ENCODE results near the gene RECK.
"Not testable (repeated sequence)": the region's sequence is repeated elsewhere in the genome, so short reads cannot be mapped to it uniquely, and the experiment has no call there.

RECK gene

DNA sequence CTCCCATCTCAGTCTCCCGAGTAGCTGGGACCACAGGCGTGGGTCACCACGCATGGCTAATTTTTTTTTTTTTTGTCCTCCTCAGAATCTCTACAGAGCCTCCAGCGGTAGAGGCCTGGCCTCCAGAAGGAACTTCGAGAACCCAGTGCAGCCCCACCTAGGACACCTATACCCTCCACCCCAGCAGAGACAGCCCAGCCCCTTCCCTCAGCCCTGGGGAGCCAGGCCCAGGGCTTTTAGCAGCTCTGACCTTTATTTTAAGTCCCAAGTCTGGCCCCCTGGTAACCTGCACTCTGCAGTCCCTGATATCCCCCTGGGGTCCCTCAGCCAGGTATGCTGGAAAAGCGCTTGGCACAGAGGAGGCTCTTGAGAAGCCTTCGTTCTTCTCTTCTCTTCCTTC is 105.0 kb downstream of the RECK start:
- DNase-seq, result no peak

GRCh38 chr9:36142510-36143244 is 106.0 kb downstream of the RECK start:
- peak; percentile 30 for DNase-seq

DNA sequence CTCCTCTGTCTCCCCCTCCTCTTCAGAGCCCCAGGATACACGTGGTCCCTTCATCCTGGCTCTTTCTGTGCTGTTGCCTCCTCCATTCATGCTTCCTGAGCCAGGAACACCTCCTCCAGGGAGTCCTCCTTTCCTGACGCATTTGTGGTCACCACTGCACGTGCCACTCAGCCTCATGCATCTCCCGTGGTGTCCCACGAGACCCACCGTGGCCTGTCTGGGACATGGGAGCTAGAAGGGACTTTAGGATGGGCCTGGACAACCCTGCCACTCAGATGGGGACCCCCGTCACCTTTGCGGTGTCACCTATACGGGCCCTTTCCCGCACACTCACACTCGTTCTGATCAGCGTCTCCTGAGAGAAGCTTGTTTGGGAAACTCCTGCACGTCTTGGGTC is 106.5 kb downstream of the RECK start:
- DNase-seq, result no peak

DNA sequence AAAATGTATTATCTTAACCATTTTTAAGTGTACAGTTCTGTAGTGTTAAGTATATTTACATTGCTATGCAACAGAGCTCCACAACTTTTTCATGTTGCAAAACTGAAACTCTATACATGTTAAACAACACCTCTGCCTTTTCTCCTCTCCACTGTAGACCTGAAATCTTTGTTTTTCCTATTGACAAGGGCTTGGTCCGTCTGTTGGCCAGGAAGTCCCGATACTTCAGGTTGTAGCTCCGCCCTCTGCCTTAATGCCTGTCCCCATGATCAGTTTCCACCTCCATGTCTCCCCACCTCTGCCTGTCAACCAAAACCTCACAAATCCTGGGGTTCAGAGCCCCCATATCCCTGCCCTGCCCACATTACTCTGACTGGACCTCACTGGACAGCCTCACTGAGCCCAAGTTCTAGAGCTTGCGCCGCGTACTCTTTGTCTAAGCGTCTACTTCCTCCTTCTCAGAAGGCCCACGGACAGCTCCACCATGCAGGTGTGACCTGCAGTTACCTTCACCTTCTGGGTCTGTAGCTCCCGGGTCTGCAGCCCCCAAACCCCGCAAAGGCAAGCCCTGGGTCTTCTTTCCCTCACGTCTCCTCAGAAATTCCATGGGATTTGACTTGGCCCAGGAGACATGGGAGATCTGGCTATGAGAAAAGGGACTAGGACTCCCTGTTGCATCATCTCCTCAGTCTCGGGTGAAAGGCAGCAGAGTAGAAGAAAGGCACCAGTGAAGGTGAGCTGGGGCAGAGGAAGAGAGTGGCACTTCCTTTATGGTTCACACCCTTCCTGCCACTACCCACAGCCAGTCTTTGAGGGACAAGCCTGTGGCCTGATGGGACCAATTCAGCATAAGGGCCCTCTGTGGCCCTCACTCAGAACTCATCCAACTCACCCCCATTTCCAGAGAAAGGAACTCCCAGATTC is 107.9 kb downstream of the RECK start:
- DNase-seq, result peak; percentile 55

DNA sequence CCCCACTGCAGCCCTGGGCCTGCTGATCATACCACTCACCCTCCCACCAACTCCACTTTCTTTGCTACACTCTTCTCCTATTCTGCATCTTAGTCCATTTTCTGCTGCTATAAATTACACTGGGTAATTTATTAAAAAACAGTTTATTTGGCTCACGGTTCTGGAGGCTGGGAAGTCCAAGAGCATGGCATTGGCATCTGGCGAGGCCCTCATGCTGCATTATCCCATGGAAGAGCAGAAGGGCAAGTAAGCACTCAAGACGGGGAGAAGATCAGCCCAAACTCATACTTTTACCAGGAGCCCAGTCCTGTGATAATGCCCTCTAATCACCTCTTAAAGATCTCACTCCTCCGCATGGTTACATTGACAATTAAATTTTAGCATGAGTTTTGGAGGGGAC is 109.3 kb downstream of the RECK start:
- DNase-seq, result no peak

GRCh38 chr9:36146651-36147050 is 109.9 kb downstream of the RECK start:
- DNase-seq, result no peak

- DNase-seq, result no peak
Measured at GRCh38 chr9:36147441-36148175, 110.9 kb downstream of the RECK start.

DNA sequence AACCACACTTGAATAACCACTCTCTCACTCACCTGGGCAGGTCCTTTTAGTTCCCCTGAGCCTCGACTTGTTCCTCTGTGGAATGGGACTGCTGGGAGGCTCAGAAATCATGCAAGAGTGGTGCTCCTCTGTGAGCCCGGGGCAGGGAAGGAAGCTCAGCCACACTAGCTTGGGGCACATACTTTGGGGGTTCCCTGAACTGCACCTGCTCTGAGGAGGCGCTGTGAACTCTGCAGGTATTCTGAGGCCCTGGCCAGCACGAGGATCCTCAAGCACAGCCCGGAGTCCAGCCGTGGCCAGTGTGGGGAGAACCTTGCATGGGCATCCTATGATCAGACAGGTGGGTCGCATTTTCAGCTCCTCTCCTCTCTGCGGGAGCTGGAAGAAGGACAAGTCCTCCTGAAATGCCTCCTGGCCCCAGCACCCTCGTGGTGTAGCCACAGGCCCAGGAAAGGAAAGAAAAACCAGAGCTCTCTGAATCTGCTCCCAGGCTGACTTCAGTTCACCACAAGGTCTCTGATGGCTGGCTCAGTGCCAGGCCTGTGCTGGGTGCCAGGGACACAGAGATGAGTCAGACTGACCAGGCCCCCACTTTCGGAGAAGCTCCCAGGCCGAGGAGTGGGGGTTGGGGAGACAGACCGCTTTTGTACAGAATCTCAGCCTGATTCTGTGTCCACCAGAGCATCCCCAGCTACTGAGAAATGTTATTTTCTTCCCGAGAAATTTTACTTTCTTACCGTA is 111.8 kb downstream of the RECK start:
- DNase-seq, result peak; percentile 80

DNA sequence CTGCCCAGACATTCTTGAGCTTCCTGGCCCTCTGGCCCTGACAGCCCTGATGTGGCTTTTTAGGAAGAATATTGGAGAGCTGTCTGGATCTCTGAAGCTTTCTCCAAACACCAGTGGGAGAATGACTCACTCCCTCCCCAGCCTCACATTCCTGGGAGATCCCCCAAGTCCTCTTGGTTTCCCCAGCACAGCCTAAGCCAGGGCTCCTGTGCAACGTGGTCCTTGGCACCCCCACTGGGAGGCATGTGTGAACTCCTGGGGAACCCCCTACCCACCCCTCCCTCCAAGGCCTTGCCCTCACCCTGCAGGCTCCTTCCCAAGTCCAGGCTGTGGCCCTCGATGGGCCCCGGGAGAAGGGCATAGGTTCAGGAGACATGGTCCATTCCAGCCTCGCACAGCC is 112.5 kb downstream of the RECK start:
- no peak for DNase-seq

GRCh38 chr9:36150574-36151315 is 114.0 kb downstream of the RECK start:
- DNase-seq, result no peak

DNA sequence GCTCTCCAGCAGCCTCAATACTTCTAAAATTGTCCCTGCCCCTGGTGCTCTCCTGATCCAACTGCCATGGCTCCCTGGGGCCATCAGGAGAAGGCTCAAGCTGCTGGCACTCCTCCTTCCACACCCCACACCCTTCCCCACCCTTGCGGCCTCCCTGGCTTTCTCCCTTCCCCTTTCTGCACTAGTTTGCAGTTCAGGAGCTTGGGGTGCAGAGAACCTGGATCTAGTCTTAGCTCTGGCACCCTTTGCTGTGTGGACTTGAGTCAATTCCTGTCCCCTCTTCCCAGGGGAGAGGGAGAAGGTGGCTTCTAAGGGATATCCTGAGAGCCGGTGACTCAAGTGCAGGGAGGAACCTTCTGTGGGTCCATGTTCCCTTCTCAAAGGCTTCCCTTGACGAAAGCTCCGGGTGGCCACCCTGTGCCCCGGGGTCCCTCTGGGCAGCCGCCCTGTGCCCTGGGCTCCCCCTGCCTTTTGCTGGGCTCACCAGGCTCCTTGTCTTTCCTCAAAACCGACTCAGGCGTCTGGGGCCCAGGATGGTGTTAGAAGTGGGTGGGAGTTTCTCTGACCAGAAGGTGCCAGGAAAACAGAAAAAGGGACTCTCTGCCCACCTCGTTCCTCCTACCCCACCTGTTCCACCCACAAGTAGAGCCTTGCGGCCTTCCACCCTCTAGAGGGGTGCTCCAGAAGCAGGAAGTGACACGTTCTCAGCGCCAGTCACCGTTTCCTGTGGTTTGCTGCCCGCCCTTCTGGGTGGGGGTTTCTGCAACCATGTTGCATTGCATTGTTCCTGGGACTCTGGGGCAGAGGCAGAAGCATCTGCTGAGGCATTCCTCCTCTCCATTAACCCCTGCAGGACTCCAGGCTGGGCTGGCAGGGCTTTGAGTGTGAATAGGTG is 114.8 kb downstream of the RECK start:
- peak; percentile 91 for DNase-seq

DNA sequence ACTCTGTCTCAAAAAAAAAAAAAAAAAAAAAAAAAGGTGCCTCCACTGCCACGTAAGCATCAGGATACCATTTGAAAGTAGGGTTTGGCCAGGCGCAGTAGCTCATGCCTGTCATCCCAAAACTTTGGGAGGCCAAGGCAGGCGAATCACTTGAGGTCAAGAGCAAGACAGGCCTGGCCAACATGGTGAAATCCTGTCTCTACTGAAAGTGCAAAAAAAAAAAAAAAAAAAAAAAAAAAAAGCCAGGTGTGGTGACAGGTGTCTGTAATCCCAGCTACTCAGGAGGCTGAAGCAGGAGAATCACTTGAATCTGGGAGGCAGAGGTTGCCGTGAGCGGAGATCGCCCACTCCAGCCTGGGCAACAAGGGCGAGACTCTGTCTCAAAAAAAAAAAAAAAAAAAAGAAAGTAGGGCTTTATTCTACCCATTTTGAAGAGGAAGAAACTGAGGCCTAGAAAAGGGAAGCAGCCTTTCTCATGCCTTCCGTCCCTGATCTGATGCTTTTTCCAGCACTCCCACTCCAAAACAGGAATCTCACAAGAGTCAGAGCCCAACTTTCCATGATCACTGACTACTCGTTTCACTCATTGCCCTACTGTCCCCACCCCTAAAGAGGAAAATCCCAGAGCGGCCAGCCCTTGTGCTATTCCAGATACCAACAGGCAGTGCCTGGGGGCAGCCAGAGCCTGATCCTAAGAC is 116.2 kb downstream of the RECK start:
- DNase-seq, result no peak

GRCh38 chr9:36153746-36154145 is 117.0 kb downstream of the RECK start:
- DNase-seq, result no peak

- DNase-seq, result peak; percentile 41
Measured at GRCh38 chr9:36154331-36154952, 117.7 kb downstream of the RECK start.

- no peak for DNase-seq
Measured at GRCh38 chr9:36156116-36156515, 119.4 kb downstream of the RECK start.

- DNase-seq, result no peak
Measured at GRCh38 chr9:36158122-36158521, 121.4 kb downstream of the RECK start.

DNA sequence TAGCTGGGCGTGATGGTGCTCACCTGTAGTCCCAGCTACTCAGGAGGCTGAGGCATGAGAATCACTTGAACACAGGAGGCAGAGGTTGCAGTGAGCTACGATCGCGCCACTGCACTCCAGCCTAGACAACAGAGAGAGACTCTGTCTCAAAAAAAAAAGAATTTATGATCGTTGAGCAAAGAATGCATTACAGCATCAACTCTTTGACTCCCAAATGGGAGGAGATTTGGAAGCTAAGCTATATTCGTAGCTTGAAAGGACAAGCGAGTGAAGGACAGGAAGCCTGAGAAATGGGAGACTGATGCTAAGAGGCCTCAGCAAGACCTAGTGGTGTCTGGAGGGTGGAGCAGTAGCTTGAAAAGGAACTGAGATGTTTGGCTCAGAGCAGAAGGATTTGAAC is 122.2 kb downstream of the RECK start:
- no peak for DNase-seq

- DNase-seq, result not testable (repeated sequence)
Measured at GRCh38 chr9:36159509-36159908, 122.8 kb downstream of the RECK start.

DNA sequence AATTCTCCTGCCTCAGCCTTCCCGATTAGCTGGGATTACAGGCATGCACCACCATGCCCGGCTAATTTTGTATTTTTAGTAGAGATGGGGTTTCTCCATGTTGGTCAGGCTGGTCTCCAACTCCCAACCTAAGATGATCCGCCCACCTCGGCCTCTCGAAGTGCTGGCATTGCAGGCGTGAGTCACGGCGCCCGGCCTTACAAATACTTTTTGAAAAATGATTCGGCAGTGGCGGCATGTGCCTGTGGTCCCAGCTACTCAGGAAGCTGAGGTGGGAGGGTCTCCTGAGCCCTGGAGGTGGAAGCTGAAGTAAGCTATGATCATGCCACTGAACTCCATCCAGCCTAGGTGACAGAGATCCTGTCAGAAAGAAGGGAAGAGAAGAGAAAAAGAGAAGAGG is 123.4 kb downstream of the RECK start:
- not testable (repeated sequence) for DNase-seq

- no peak for DNase-seq
Measured at GRCh38 chr9:36161187-36161586, 124.5 kb downstream of the RECK start.

All from CD4-positive, alpha-beta T cell treated with Interleukin-17A for 1 hour (primary cell).